Esophagus squamous epithelium (tissue), 4 donors: Measurements from ENCODE around the gene UTP25.

Source experiments
- POLR2A ChIP-seq, 4 donors: fragments of 450-650 bp; IDR thresholded peaks; one replicate each; pipeline ENCODE4 v1.6.1; 2017; ENCODE audit warnings: antibody characterized with exemption in 4 of 4, mild to moderate bottlenecking in 4 of 4, moderate library complexity in 3 of 4
- TF ChIP-seq, protein P1 (sequence below), 6 experiments: fragments of 450-650 bp in 4 of 6; fragments of 200-600 bp in 2 of 6; sonication (generic) in 2 of 6; IDR thresholded peaks; one replicate each; pipeline ENCODE4 v1.5.1; 2016 to 2019; ENCODE audit warnings: antibody characterized with exemption in 6 of 6, mild to moderate bottlenecking in 4 of 6, moderate library complexity in 4 of 6

DNA sequence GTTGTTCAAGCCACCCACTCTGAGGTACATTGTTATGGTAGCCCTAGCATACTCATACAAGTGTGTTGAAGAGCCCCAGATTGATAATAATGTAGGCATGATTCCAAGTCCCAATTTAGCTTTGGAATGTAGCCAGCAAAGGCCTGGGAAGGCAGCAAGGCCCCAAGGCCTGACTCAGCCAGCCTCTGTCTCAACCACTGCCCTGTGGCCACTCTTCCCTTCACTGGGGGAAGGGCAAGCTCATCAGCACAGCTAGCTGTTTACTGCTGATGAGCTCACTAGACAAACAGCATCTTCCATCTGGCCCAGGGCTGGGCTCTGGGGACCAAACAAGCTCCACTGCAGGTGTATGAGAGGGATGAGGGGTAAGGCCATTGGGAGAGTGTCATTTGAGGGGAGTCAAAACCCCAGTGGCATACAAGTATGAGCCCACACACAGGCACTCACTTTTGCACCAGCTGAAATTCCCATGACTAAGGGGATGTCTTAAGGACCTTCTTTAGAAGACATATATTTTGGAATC, 19.7 kb upstream of the UTP25 start:
- no peak for TF ChIP-seq POLR2A (IDR thresholded peaks at IDR 0.05)
- TF ChIP-seq, protein P1, sequence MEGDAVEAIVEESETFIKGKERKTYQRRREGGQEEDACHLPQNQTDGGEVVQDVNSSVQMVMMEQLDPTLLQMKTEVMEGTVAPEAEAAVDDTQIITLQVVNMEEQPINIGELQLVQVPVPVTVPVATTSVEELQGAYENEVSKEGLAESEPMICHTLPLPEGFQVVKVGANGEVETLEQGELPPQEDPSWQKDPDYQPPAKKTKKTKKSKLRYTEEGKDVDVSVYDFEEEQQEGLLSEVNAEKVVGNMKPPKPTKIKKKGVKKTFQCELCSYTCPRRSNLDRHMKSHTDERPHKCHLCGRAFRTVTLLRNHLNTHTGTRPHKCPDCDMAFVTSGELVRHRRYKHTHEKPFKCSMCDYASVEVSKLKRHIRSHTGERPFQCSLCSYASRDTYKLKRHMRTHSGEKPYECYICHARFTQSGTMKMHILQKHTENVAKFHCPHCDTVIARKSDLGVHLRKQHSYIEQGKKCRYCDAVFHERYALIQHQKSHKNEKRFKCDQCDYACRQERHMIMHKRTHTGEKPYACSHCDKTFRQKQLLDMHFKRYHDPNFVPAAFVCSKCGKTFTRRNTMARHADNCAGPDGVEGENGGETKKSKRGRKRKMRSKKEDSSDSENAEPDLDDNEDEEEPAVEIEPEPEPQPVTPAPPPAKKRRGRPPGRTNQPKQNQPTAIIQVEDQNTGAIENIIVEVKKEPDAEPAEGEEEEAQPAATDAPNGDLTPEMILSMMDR (IDR thresholded peaks at IDR 0.05) = no peak
